Smooth muscle cell (in vitro differentiated cells): Measurements from ENCODE around the gene ARHGEF25. TPM values are rescaled to one million over a fixed set of nuclear protein-coding genes. Genes with fewer than 3 reads are reported as not detected.

Experiments used
- DNase-seq: peaks from one replicate; lab custom pipeline; 2025; ENCODE audit not compliant: unreplicated experiment; lab: John Stamatoyannopoulos, UW
- H2AFZ ChIP-seq: fragments of 200-600 bp; sonication (generic); 2 replicates; pipeline ENCODE4 v1.6.0; 2016; ENCODE audit warnings: antibody characterized with exemption, low read depth, mild to moderate bottlenecking
- H3F3A ChIP-seq: fragments of 200-600 bp; sonication (generic); 2 replicates; pipeline ENCODE4 v1.6.0; 2017; ENCODE audit warnings: antibody characterized with exemption, low read depth
- H3K27ac ChIP-seq: fragments of 200-600 bp; sonication (generic); 2 replicates; pipeline ENCODE4 v1.5.1; 2016; ENCODE audit warnings: low read depth, mild to moderate bottlenecking
- H3K27me3 ChIP-seq: fragments of 200-600 bp; sonication (generic); 2 replicates; pipeline ENCODE4 v1.6.1; 2016; ENCODE audit warnings: low read depth, mild to moderate bottlenecking
- H3K36me3 ChIP-seq: fragments of 200-600 bp; sonication (generic); 2 replicates; pipeline ENCODE4 v1.5.1; 2016; ENCODE audit warnings: low read depth
- H3K4me1 ChIP-seq: fragments of 200-600 bp; sonication (generic); 2 replicates; pipeline ENCODE4 v1.5.1; 2016; ENCODE audit warnings: low read depth
- H3K4me2 ChIP-seq: fragments of 200-600 bp; sonication (generic); 2 replicates; pipeline ENCODE4 v1.6.0; 2016; ENCODE audit warnings: mild to moderate bottlenecking
- H3K4me3 ChIP-seq: fragments of 200-600 bp; sonication (generic); 2 replicates; pipeline ENCODE4 v1.5.1; 2016; ENCODE audit warnings: mild to moderate bottlenecking
- H3K79me2 ChIP-seq: fragments of 200-600 bp; sonication (generic); 2 replicates; pipeline ENCODE4 v1.6.0; 2016; ENCODE audit warnings: low read depth, mild to moderate bottlenecking
- H3K9ac ChIP-seq: fragments of 200-600 bp; sonication (generic); 2 replicates; pipeline ENCODE4 v1.6.0; 2016; ENCODE audit warnings: low read depth
- H3K9me3 ChIP-seq: fragments of 200-600 bp; sonication (generic); replicated peaks from 2 replicates; pipeline ENCODE4 v1.5.1; 2016; ENCODE audit warnings: low read depth
- H4K20me1 ChIP-seq: fragments of 200-600 bp; sonication (generic); 2 replicates; pipeline ENCODE4 v1.6.0; 2016; ENCODE audit warnings: low read depth
- WGBS: methylation state at CpG from one replicate; pipeline ENCODE4 v1.1.7; 2016; ENCODE audit warnings: low lambda C conversion rate; 5-methylcytosine and 5-hydroxymethylcytosine counted together
- polyA plus RNA-seq: library from polyadenylated mRNA; unstranded; fragments of >200 nt; fragmentation: Nextera tagmentation; extraction: Ambion mirVana; gene quantifications from 2 replicates; pipeline ENCODE4 v1.2.1, GENCODE V29; 2016
- total RNA-seq: library from RNA; depleted of rRNA; stranded (reverse); fragments of >200 nt; gene quantifications from 2 replicates; pipeline ENCODE4 v1.2.3, GENCODE V29; 2014
- TF ChIP-seq, protein P1 (sequence below): fragments of 200-600 bp; sonication (generic); IDR thresholded peaks from 2 replicates; pipeline ENCODE4 v1.5.1; 2017; ENCODE audit warnings: borderline replicate concordance, mild to moderate bottlenecking, antibody characterized with exemption; ENCODE audit not compliant: insufficient read depth, poor library complexity, severe bottlenecking

ARHGEF25 gene
- total and polyA plus RNA-seq, 2 experiments from 2014 or later = 3.8 to 13.9 TPM

- Histone ChIP-seq H3K9ac (no peak overlapping the region), H3K27ac (no peak overlapping the region), H3K4me3 (peak overlapping the region; percentile 77), H3F3A (peaks cover 19% of the 10 kb centered on the region), H4K20me1 (no peaks in the 10 kb centered on the region), H3K9me3 (no peaks in the 10 kb centered on the region), H3K4me2 (peak overlapping the region; percentile 95), H3K36me3 (no peaks in the 10 kb centered on the region), H3K79me2 (no peaks in the 10 kb centered on the region), H3K4me1 (peaks cover 17% of the 10 kb centered on the region), H2AFZ (peak overlapping the region; percentile 80), H3K27me3 (no peaks in the 10 kb centered on the region)
- 4% methylated on average over 28 of the region's 29 CpGs for WGBS
- DNase-seq = no peak
- TF ChIP-seq, protein P1, sequence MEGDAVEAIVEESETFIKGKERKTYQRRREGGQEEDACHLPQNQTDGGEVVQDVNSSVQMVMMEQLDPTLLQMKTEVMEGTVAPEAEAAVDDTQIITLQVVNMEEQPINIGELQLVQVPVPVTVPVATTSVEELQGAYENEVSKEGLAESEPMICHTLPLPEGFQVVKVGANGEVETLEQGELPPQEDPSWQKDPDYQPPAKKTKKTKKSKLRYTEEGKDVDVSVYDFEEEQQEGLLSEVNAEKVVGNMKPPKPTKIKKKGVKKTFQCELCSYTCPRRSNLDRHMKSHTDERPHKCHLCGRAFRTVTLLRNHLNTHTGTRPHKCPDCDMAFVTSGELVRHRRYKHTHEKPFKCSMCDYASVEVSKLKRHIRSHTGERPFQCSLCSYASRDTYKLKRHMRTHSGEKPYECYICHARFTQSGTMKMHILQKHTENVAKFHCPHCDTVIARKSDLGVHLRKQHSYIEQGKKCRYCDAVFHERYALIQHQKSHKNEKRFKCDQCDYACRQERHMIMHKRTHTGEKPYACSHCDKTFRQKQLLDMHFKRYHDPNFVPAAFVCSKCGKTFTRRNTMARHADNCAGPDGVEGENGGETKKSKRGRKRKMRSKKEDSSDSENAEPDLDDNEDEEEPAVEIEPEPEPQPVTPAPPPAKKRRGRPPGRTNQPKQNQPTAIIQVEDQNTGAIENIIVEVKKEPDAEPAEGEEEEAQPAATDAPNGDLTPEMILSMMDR = no peak
These were observed 604 bp upstream of the ARHGEF25 start for GRCh38 chr12:57610554-57611107.

DNA sequence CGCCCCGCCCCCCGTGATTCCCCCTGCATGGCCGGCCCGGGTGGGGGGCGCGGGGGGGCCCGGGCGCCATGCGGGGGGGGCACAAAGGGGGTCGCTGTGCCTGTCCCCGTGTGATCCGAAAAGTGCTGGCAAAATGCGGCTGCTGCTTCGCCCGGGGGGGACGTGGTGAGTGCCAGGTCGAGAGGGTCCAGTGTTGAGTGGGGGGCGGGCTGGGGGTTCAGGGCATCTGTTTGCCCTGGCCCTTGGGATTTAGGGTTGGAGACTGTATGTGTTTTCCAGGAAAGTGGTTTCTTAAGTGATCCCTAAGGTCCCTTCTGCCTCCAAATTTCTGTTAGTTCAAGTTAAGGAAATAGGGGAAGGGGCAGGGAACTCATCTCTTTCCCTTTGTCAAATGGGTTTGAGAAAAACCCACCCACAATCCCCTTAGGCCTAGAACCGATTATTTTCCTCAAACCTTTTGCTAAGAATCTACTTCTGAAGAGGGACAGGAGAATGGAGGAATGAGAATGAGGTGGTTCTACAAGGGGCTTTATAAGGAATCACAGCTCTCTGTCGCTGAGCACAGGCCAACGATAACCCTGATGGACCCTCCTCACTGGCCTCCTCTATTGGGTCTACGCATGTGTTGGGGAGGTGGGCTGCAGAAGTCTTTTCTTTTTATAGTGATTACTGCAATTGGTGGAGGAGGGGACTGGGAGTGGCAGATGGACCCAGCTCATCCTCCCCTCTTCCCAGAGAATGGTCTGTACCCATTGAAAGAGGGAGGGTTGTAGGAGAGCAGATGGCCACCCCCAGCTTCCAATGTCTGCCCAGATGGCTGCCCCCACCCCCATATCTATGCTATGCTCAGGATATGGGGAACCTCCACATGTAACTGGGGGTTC, 834 bp downstream of the ARHGEF25 start:
- peak overlapping the region; percentile 70 for H3K9ac ChIP-seq
- H3K4me1 ChIP-seq = peaks cover 17% of the 10 kb centered on the region
- H3K9me3 ChIP-seq = no peaks in the 10 kb centered on the region
- TF ChIP-seq, protein P1 = no peak
- 50% methylated on average over 4 of the region's 23 CpGs for WGBS
- H3K4me3 ChIP-seq = peak overlapping the region; percentile 77
- H3K4me2 ChIP-seq = peak overlapping the region; percentile 95
- peak overlapping the region; percentile 80 for H2AFZ ChIP-seq
- peaks cover 19% of the 10 kb centered on the region for H3F3A ChIP-seq
- no peaks in the 10 kb centered on the region for H3K27me3 ChIP-seq
- no peak for DNase-seq
- H4K20me1 ChIP-seq = peaks cover 4% of the 10 kb centered on the region
- H3K27ac ChIP-seq = no peak overlapping the region
- H3K36me3 ChIP-seq = no peaks in the 10 kb centered on the region
- H3K79me2 ChIP-seq = no peaks in the 10 kb centered on the region

GRCh38 chr12:57612711-57613426, 1.6 kb downstream of the ARHGEF25 start:
- WGBS = 97% methylated on average over 10 of the region's 10 CpGs

More at GRCh38 chr12:57612711-57613426, 1.6 kb downstream of the ARHGEF25 start:
- no peaks in the 10 kb centered on the region for H3K9me3 ChIP-seq
- H2AFZ ChIP-seq = no peak overlapping the region
- no peaks in the 10 kb centered on the region for H3K79me2 ChIP-seq
- TF ChIP-seq, protein P1 = no peak
- peaks cover 17% of the 10 kb centered on the region for H3K4me1 ChIP-seq
- H3K36me3 ChIP-seq = no peaks in the 10 kb centered on the region
- no peak overlapping the region for H3K9ac ChIP-seq
- DNase-seq = no peak
- peaks cover 4% of the 10 kb centered on the region for H4K20me1 ChIP-seq
- H3K4me3 ChIP-seq = no peak overlapping the region
- H3F3A ChIP-seq = peaks cover 17% of the 10 kb centered on the region
- H3K27ac ChIP-seq = no peak overlapping the region
- peak overlapping the region; percentile 95 for H3K4me2 ChIP-seq
- peaks cover 7% of the 10 kb centered on the region for H3K27me3 ChIP-seq
